SK-N-SH (cell line): ENCODE measurements around the gene ARHGAP40. TPM values are rescaled to one million over a fixed set of nuclear protein-coding genes. Genes with fewer than 3 reads are reported as not detected.
A peak's percentile ranks its signal among the peaks of the same experiment; 100 is the strongest.
"Not testable (repeated sequence)": the region's sequence is repeated elsewhere in the genome, so short reads cannot be mapped to it uniquely, and the experiment has no call there.

Experiments
- CTCF ChIA-PET: fragments of 300-600, 350-600 bp; formaldehyde crosslinking; extraction: SDS; loops from one replicate; lab custom pipeline; 2021; lab: Yijun Ruan, JAX
- POLR2A ChIA-PET: fragments of 350-600 bp; sonication (Branson Sonifier 250); formaldehyde crosslinking; extraction: SDS; loops from one replicate; lab custom pipeline; 2020; ENCODE audit warnings: antibody characterized with exemption, inconsistent platforms; lab: Yijun Ruan, JAX
- DNase-seq: peaks from one replicate; pipeline ENCODE4 v3.0.0; 2012
- H2AFZ ChIP-seq: fragments of 200-600 bp; sonication (generic); 2 replicates; pipeline ENCODE4 v1.8.1; 2016; ENCODE audit warnings: antibody characterized with exemption, mild to moderate bottlenecking, low read depth
- H3F3A ChIP-seq: fragments of 200-600 bp; sonication (generic); replicated peaks from 2 replicates; pipeline ENCODE3; 2016; ENCODE audit warnings: antibody characterized with exemption, mild to moderate bottlenecking; ENCODE audit not compliant: insufficient read depth
- H3K27ac ChIP-seq, 2 experiments: fragments of 200-500 bp in 1 of 2; fragments of 200-600 bp in 1 of 2; sonication (Bioruptor generic) in 1 of 2; sonication (generic), shearing (Covaris generic) in 1 of 2; 2 replicates each; pipeline versions ENCODE4 v1.5.1 to v1.6.1; 2014 to 2016; ENCODE audit warnings: low read depth in 2 of 2, inconsistent platforms in 1 of 2, low read length in 1 of 2, mild to moderate bottlenecking in 1 of 2, mixed read lengths in 1 of 2
- H3K27me3 ChIP-seq: fragments of 200-600 bp; sonication (generic), shearing (Covaris generic); 2 replicates; pipeline ENCODE4 v1.6.1; 2016; ENCODE audit warnings: mixed run types; ENCODE audit not compliant: insufficient read depth
- H3K36me3 ChIP-seq, 2 experiments: fragments of 200-500 bp in 1 of 2; fragments of 200-600 bp in 1 of 2; sonication (Bioruptor generic) in 1 of 2; sonication (generic) in 1 of 2; replicated peaks in 1 of 2; 2 replicates each; pipeline versions ENCODE3 to v1.5.1; 2014 to 2016; ENCODE audit warnings: low read length in 1 of 2, mild to moderate bottlenecking in 1 of 2; ENCODE audit not compliant: insufficient read depth in 2 of 2, control insufficient read depth in 1 of 2
- H3K4me1 ChIP-seq, 2 experiments: fragments of 200-500 bp in 1 of 2; fragments of 200-600 bp in 1 of 2; sonication (Bioruptor generic) in 1 of 2; sonication (generic), shearing (Covaris generic) in 1 of 2; 2 replicates each; pipeline versions ENCODE4 v1.5.1 to v1.6.1; 2014 to 2016; ENCODE audit warnings: low read depth in 1 of 2, low read length in 1 of 2, mixed run types in 1 of 2; ENCODE audit not compliant: insufficient read depth in 2 of 2, control insufficient read depth in 1 of 2
- H3K4me2 ChIP-seq: fragments of 200-600 bp; sonication (generic), shearing (Covaris generic); 2 replicates; pipeline ENCODE4 v1.6.1; 2017; ENCODE audit warnings: mixed run types
- H3K4me3 ChIP-seq, 2 experiments: fragments of 200-500 bp in 1 of 2; fragments of 200-600 bp in 1 of 2; sonication (Bioruptor generic) in 1 of 2; sonication (generic), shearing (Covaris generic) in 1 of 2; 2 replicates each; pipeline versions ENCODE4 v1.5.1 to v1.8.1; 2014 to 2016; ENCODE audit warnings: low read depth in 2 of 2, inconsistent platforms in 1 of 2, low read length in 1 of 2, mild to moderate bottlenecking in 1 of 2, mixed read lengths in 1 of 2, moderate library complexity in 1 of 2
- H3K79me2 ChIP-seq: fragments of 200-600 bp; sonication (generic); 2 replicates; pipeline ENCODE4 v1.8.1; 2017; ENCODE audit warnings: mild to moderate bottlenecking; ENCODE audit not compliant: insufficient read depth
- H3K9ac ChIP-seq: fragments of 200-600 bp; sonication (generic); 2 replicates; pipeline ENCODE4 v1.6.1; 2017; ENCODE audit warnings: mixed run types
- H3K9me2 ChIP-seq: fragments of 200-600 bp; sonication (generic); 2 replicates; pipeline ENCODE4 v1.6.1; 2017; ENCODE audit warnings: mixed run types
- H3K9me3 ChIP-seq: fragments of 200-600 bp; sonication (generic); 2 replicates; pipeline ENCODE4 v1.6.1; 2017; ENCODE audit warnings: mixed run types, mild to moderate bottlenecking, moderate library complexity
- H4K20me1 ChIP-seq: fragments of 200-600 bp; sonication (generic); 2 replicates; pipeline ENCODE4 v1.6.1; 2017; ENCODE audit warnings: mild to moderate bottlenecking, mixed run types; ENCODE audit not compliant: insufficient read depth
- ELF1 ChIP-seq: IDR thresholded peaks from 2 replicates; pipeline ENCODE4 v1.4.0; 2012
- EP300 ChIP-seq, 2 experiments: IDR thresholded peaks; 2 replicates each; pipeline versions ENCODE4 v1.4.0 to v1.6.1; 2012; ENCODE audit warnings: borderline replicate concordance in 1 of 2, low read depth in 1 of 2, low read length in 1 of 2
- EZH2phosphoT487 ChIP-seq: fragments of 200-600 bp; sonication (generic); IDR thresholded peaks from 2 replicates; pipeline ENCODE4 v1.6.1; 2017; ENCODE audit warnings: low read depth, mixed run types, mild to moderate bottlenecking, antibody characterized with exemption, moderate library complexity, borderline replicate concordance
- FOXJ3 ChIP-seq: sonication (generic); formaldehyde crosslinking; IDR thresholded peaks from 2 replicates; pipeline ENCODE4 v1.5.1; 2020; ENCODE audit warnings: mild to moderate bottlenecking, missing genetic modification reagents
- JUND ChIP-seq: IDR thresholded peaks from 2 replicates; pipeline ENCODE4 v1.4.0; 2012
- MEF2A ChIP-seq: IDR thresholded peaks from 2 replicates; pipeline ENCODE4 v1.4.0; 2012; ENCODE audit warnings: low read depth, borderline replicate concordance
- MXI1 ChIP-seq: IDR thresholded peaks from 2 replicates; pipeline ENCODE4 v1.6.1; 2012; ENCODE audit warnings: mild to moderate bottlenecking, low read depth, low read length, improper control_type of control experiment
- NFIC ChIP-seq: IDR thresholded peaks from 2 replicates; pipeline ENCODE4 v1.4.0; 2012; ENCODE audit warnings: borderline replicate concordance
- RXRA ChIP-seq: IDR thresholded peaks from 2 replicates; pipeline ENCODE4 v1.4.0; 2012; ENCODE audit warnings: low read depth, mild to moderate bottlenecking, borderline replicate concordance
- TCF12 ChIP-seq: IDR thresholded peaks from 2 replicates; pipeline ENCODE4 v1.4.0; 2012
- YY1 ChIP-seq: IDR thresholded peaks from 2 replicates; pipeline ENCODE4 v1.4.0; 2012; ENCODE audit warnings: low read depth, mild to moderate bottlenecking
- ZBTB33 ChIP-seq: IDR thresholded peaks from 2 replicates; pipeline ENCODE4 v1.4.0; 2012; ENCODE audit warnings: low read depth, borderline replicate concordance
- WGBS: methylation state at CpG from one replicate; pipeline ENCODE4 v1.1.6; 2017; ENCODE audit warnings: low lambda C conversion rate; 5-methylcytosine and 5-hydroxymethylcytosine counted together
- polyA plus RNA-seq, 3 experiments: library from polyadenylated mRNA; depleted of rRNA; stranded (reverse); fragments of >200 nt; gene quantifications; 2 replicates each; pipeline ENCODE4 v1.2.3, GENCODE V29; 2012

ARHGAP40 gene
- polyA plus RNA-seq, 1 of the 3 experiments (the other 2 are of a cell fraction), result 0.02 TPM

- POLR2A ChIA-PET, result interaction anchor here (1.2 kb wide), 1 partner anchor 13 kb away, joined by 3 read pairs; the partner anchor contains the start of gene ADIG
Observed at GRCh38 chr20:38594281-38594680, 7.3 kb upstream of the ARHGAP40 start.

DNA sequence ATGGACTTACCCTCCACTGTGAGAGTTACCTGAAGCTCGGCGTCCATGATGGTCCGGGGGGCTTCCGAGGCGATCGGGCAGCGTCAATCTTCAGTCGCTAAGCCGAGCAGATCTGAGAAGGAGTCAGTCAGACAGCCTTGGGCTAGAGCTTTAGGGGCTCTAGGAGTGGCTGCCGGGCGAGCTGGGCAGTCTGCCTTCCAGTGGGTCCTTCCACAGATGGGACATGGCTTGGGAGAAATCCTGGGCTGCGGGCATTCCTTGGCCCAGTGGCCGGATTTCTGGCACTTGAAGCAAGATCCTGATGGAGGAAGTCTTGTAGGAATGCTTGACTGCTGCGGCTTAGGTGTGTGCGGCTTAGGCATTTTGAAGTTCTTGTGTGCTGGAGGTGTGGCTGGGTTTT lies 5.7 kb upstream of the ARHGAP40 start:
- H4K20me1 ChIP-seq, H3K9me3 ChIP-seq, H3K79me2 ChIP-seq, H3K9ac ChIP-seq, H3F3A ChIP-seq, H2AFZ ChIP-seq, H3K4me2 ChIP-seq, H3K9me2 ChIP-seq, H3K4me1 ChIP-seq, POLR2A ChIA-PET, H3K36me3 ChIP-seq, H3K27me3 ChIP-seq, DNase-seq, H3K27ac ChIP-seq, H3K4me3 ChIP-seq: not testable (repeated sequence)
- WGBS, result no CpG with 5 or more reads among the region's 15 CpGs
- CTCF ChIA-PET, result interaction anchor here (1.6 kb wide), 1 partner anchor 12 kb away, joined by 3 read pairs; no protein-coding TSS in a partner anchor

More at GRCh38 chr20:38594281-38594680, 7.3 kb upstream of the ARHGAP40 start:
- 89% methylated on average over 12 of the region's 12 CpGs for WGBS
- H3K4me1 ChIP-seq, H3K9me3 ChIP-seq, H2AFZ ChIP-seq, H3K36me3 ChIP-seq, H3K79me2 ChIP-seq, H3K27me3 ChIP-seq, H4K20me1 ChIP-seq, H3K27ac ChIP-seq, H3F3A ChIP-seq, H3K4me3 ChIP-seq, H3K9ac ChIP-seq, DNase-seq, CTCF ChIA-PET, H3K4me2 ChIP-seq, H3K9me2 ChIP-seq: not testable (repeated sequence)

DNA sequence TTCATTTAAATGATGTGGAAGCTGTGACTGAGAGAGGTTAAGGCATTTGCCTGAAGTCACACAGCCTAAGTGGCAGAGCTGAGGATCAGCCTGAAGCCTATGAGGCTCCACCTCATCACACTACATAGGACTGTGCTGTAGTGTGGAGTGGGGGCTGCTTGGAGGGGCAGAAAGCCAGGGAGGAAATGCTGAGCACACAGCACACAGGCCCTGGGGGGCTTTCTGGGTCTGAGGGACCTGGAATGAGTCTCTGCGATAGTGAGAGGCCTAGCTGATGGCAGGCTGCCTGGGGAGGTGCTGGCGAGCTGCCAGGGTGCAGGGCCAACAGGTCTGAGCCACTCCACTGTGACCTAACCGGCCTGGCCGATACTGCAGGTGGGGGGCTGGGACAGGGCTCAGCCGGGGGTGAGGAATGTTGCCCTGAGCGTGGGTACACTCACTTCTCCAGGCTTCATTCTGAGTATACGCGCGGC lies 2.2 kb upstream of the ARHGAP40 start:
- Histone ChIP-seq H3K36me3 (no peaks in the 10 kb centered on the region), H3K9ac (no peak overlapping the region), H4K20me1 (no peaks in the 10 kb centered on the region), H3K27me3 (no peaks in the 10 kb centered on the region; the same call in 1 of the 2 replicates), H3K4me3 (no peak overlapping the region), H3K79me2 (no peaks in the 10 kb centered on the region), H3K27ac (no peak overlapping the region), H3K4me1 (peaks cover 0 to 5% of the 10 kb centered on the region in 2 experiments; a peak in 1 of 4 replicates), H2AFZ (no peak overlapping the region), H3F3A (no peaks in the 10 kb centered on the region), H3K9me2 (no peaks in the 10 kb centered on the region), H3K4me2 (no peak overlapping the region), H3K9me3 (no peaks in the 10 kb centered on the region)
- 52% methylated on average over 8 of the region's 9 CpGs for WGBS
- peak; percentile 81 for DNase-seq
- POLR2A ChIA-PET, result no interaction called here
- TF ChIP-seq MXI1, result no peak
- TF ChIP-seq MEF2A, result no peak
- peak; percentile 36; the same call in 1 of the 2 replicates for TF ChIP-seq NFIC
- no peak for TF ChIP-seq ELF1
- peak in 1 of 2 experiments; percentile 34; a peak in 1 of 4 replicates for TF ChIP-seq EP300 (IDR thresholded peaks at IDR 0.05; ENCODE audit: borderline replicate concordance in 1 of 2, low read depth in 1 of 2, low read length in 1 of 2)
- CTCF ChIA-PET, result interaction anchor here (0.6 to 1.0 kb wide), 2 partner anchors 96 to 127 kb away, joined by 3 read pairs; partner anchors contain the start of gene RALGAPB

GRCh38 chr20:38600057-38600456 lies 1.6 kb upstream of the ARHGAP40 start:
- Histone ChIP-seq H3K9ac (no peak overlapping the region), H3F3A (no peaks in the 10 kb centered on the region), H4K20me1 (no peaks in the 10 kb centered on the region), H2AFZ (no peak overlapping the region), H3K9me2 (no peaks in the 10 kb centered on the region), H3K4me3 (no peak overlapping the region), H3K27ac (no peak overlapping the region), H3K27me3 (no peaks in the 10 kb centered on the region; the same call in 1 of the 2 replicates), H3K4me1 (peaks cover 0 to 5% of the 10 kb centered on the region in 2 experiments; a peak in 1 of 4 replicates), H3K79me2 (no peaks in the 10 kb centered on the region), H3K36me3 (no peaks in the 10 kb centered on the region), H3K4me2 (no peak overlapping the region), H3K9me3 (no peaks in the 10 kb centered on the region)
- ChIA-PET POLR2A (no interaction called here), CTCF (interaction anchor here (0.6 to 1.0 kb wide), 2 partner anchors 96 to 450 kb away, joined by 3 read pairs; no protein-coding TSS in a partner anchor)
- DNase-seq, result no peak
- WGBS, result 93% methylated on average over 1 of the region's 1 CpG
- TF ChIP-seq TCF12 (no peak), YY1 (no peak), ELF1 (no peak), MEF2A (no peak), ZBTB33 (no peak), RXRA (no peak), JUND (no peak), FOXJ3 (CRISPR knock-in tag) (no peak), EZH2phosphoT487 (no peak), NFIC (no peak)
